Naive thymus-derived CD4-positive, alpha-beta T cell (primary cell): ENCODE results near the gene PAK4. TPM values are rescaled to one million over a fixed set of nuclear protein-coding genes. Genes with fewer than 3 reads are reported as not detected.

Experiments used
- ATAC-seq: fragments of 150-1000 bp; cut with Tn5 transposase; 2 replicates; pipeline ENCODE4 v1.10.0; 2021; ENCODE audit warnings: mild to moderate bottlenecking, moderate library complexity
- CTCF ChIA-PET: fragments of 350-600 bp; sonication (Branson Sonifier 250); formaldehyde crosslinking; loops from one replicate; lab custom pipeline; 2021; ENCODE audit warnings: antibody characterized with exemption; lab: Charles Lee
- POLR2A ChIA-PET: fragments of 350-600 bp; sonication (Branson Sonifier 250); formaldehyde crosslinking; loops from one replicate; lab custom pipeline; 2021; ENCODE audit warnings: antibody characterized with exemption, inconsistent platforms; lab: Charles Lee
- DNase-seq, 9 donors: peaks; one replicate each; pipeline versions ENCODE4 v3.0.0 to v3.0.0-alpha.2; 2020 to 2022; ENCODE audit warnings: mixed read lengths in 1 of 9
- H3K27ac ChIP-seq: one replicate; pipeline ENCODE4 v1.7.0; 2013; ENCODE audit warnings: mild to moderate bottlenecking, low read depth, low read length, moderate library complexity
- H3K27me3 ChIP-seq, 2 donors: one replicate each; pipeline ENCODE4 v1.7.0; 2013; ENCODE audit warnings: low read length in 2 of 2, mild to moderate bottlenecking in 2 of 2, moderate library complexity in 2 of 2; ENCODE audit not compliant: control insufficient read depth in 2 of 2, insufficient read depth in 2 of 2
- H3K36me3 ChIP-seq, 3 experiments: 1 replicate in 2 of 3; 2 replicates in 1 of 3; pipeline ENCODE4 v1.7.0; 2013; ENCODE audit warnings: low read length in 3 of 3, mild to moderate bottlenecking in 3 of 3, moderate library complexity in 1 of 3; ENCODE audit not compliant: insufficient read depth in 3 of 3, control insufficient read depth in 2 of 3
- H3K4me1 ChIP-seq, 2 donors: one replicate each; pipeline ENCODE4 v1.7.0; 2013; ENCODE audit warnings: low read length in 2 of 2, mild to moderate bottlenecking in 2 of 2, moderate library complexity in 1 of 2; ENCODE audit not compliant: control insufficient read depth in 2 of 2, insufficient read depth in 2 of 2
- H3K4me3 ChIP-seq: 2 replicates; pipeline ENCODE4 v1.7.0; 2013; ENCODE audit warnings: mild to moderate bottlenecking, low read length
- H3K9me3 ChIP-seq, 3 experiments: 1 replicate in 2 of 3; 2 replicates in 1 of 3; pipeline ENCODE4 v1.7.0; 2013; ENCODE audit warnings: low read length in 3 of 3; ENCODE audit not compliant: control insufficient read depth in 2 of 3
- H3K27ac Mint-ChIP-seq, 9 donors: one replicate each; pipeline ENCODE4 v1.8.0; 2020 to 2022; ENCODE audit warnings: mixed read lengths in 9 of 9, mild to moderate bottlenecking in 8 of 9, moderate library complexity in 5 of 9, inconsistent platforms in 2 of 9
- H3K27me3 Mint-ChIP-seq, 5 donors: one replicate each; pipeline ENCODE4 v1.8.0; 2021 to 2022; ENCODE audit warnings: mixed read lengths in 5 of 5, mild to moderate bottlenecking in 1 of 5
- H3K36me3 Mint-ChIP-seq, 5 donors: one replicate each; pipeline ENCODE4 v1.8.0; 2020 to 2022; ENCODE audit warnings: mixed read lengths in 5 of 5, mild to moderate bottlenecking in 3 of 5, inconsistent platforms in 1 of 5
- H3K4me1 Mint-ChIP-seq, 7 donors: one replicate each; pipeline ENCODE4 v1.8.0; 2020 to 2022; ENCODE audit warnings: mixed read lengths in 7 of 7, mild to moderate bottlenecking in 3 of 7, inconsistent platforms in 1 of 7
- H3K4me3 Mint-ChIP-seq, 10 donors: one replicate each; pipeline ENCODE4 v1.8.0; 2020 to 2022; ENCODE audit warnings: mild to moderate bottlenecking in 10 of 10, mixed read lengths in 10 of 10, moderate library complexity in 6 of 10, inconsistent platforms in 2 of 10
- H3K9me3 Mint-ChIP-seq, 11 donors: one replicate each; pipeline ENCODE4 v1.8.0; 2020 to 2022; ENCODE audit warnings: mixed read lengths in 11 of 11, mild to moderate bottlenecking in 4 of 11, inconsistent platforms in 1 of 11, moderate library complexity in 1 of 11
- intact Hi-C, 2 donors: fragments of 100-400 bp; cut with micrococcal nuclease; formaldehyde crosslinking; loops; one replicate each; pipeline ENCODE4 v1.15.1; 2023
- polyA plus RNA-seq, 2 donors: library from polyadenylated mRNA; unstranded; fragments of 300-500 nt; fragmentation: Illumina TruSeq; gene quantifications; one replicate each; pipeline ENCODE4 v1.2.3, GENCODE V29; 2021
- total RNA-seq, 6 experiments: library from RNA in 5 of 6; stranded (reverse) in 5 of 6; gene quantifications; 1 replicate in 5 of 6; 2 replicates in 1 of 6; pipeline ENCODE4 v1.2.3 and lab custom pipeline; 2021 to 2026

The PAK4 gene
- total and polyA plus RNA-seq, 7 experiments from 2014 or later: 1.0 to 17.5 (median 10.4) TPM

DNA sequence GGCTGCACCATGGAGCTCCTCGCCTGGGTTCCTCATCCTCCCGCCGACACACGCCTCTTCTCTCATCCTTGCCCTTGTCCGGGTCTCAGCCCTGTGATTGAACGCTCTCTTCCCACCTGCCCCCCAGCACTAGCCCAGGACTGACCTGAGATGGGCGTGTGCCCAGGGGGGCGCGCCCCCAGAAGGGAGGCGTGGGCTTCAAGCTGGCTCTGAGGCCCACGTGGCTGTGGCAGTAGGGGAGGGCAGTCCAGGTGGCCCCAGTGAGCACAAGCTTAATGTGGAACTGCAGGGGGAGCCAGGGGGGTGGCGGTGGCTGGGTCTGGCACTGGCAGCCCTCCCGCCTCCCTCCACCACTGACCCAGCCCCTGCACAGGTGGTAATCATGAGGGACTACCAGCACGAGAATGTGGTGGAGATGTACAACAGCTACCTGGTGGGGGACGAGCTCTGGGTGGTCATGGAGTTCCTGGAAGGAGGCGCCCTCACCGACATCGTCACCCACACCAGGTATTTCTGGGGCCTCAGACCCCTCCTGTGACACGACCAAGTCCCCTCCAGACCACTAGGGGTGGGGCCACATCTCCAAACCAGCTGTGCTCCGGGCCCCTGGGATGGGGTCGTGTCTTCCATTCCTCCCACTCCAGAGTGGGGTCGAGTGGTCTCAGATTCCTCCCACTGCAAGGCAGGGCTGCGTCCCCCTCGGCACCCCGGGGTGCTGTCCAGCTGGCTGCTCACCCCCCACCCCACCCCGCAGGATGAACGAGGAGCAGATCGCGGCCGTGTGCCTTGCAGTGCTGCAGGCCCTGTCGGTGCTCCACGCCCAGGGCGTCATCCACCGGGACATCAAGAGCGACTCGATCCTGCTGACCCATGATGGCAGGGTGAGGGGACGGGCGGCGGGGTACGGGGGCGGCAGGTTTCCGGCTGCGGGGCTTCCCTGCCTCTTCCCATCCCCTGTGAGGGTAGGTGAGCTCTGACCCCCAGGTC, 49.3 kb downstream of the PAK4 start:
- no peak overlapping the region for H3K4me3 Mint-ChIP-seq
- Histone ChIP-seq H3K36me3 (peaks cover 0 to 87% (median 0%) of the 10 kb centered on the region in 3 experiments), H3K4me3 (no peak overlapping the region), H3K4me1 (no peaks in the 10 kb centered on the region), H3K27me3 (no peaks in the 10 kb centered on the region), H3K27ac (no peak overlapping the region), H3K9me3 (no peaks in the 10 kb centered on the region)
- ChIA-PET POLR2A (no interaction called here), CTCF (no interaction called here)
- DNase-seq (no peak), ATAC-seq (no peak)
- intact Hi-C loops: no loop called here
- no peaks in the 10 kb centered on the region for H3K9me3 Mint-ChIP-seq
- H3K36me3 Mint-ChIP-seq: peaks cover 0 to 11% (median 3%) of the 10 kb centered on the region in 5 donors
- H3K4me1 Mint-ChIP-seq: peaks cover 0 to 2% (median 0%) of the 10 kb centered on the region in 7 donors
- no peak overlapping the region for H3K27ac Mint-ChIP-seq
- no peaks in the 10 kb centered on the region for H3K27me3 Mint-ChIP-seq

DNA sequence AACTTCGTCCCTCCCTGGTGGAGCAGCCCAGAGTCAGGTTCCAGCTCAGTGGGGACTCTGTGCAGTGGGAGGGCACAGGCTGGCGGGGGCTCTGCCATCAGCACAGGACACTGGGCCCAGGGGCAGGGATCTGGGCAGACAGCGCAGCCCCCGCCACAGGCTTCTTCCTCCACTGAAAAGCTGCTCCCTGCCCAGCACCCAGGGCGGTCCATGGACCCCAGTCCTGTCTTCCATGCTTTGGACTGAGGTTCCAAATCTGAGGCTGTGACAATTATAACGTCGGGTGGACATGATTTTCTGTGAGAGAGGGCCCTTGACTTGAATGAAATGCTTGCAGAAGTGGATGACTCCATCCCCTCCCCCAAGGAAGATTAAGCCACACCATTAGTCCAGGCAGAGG, 50.0 kb downstream of the PAK4 start:
- H3K27ac Mint-ChIP-seq: no peak overlapping the region
- no peaks in the 10 kb centered on the region for H3K27me3 Mint-ChIP-seq
- ChIA-PET POLR2A (no interaction called here), CTCF (no interaction called here)
- H3K9me3 Mint-ChIP-seq: no peaks in the 10 kb centered on the region
- no peak overlapping the region for H3K4me3 Mint-ChIP-seq
- ATAC-seq: no peak
- intact Hi-C loops: no loop called here
- no peaks in the 10 kb centered on the region for H3K4me1 Mint-ChIP-seq
- no peak for DNase-seq
- peaks cover 0 to 83% (median 0%) of the 10 kb centered on the region in 3 experiments for H3K36me3 ChIP-seq
- H3K9me3 ChIP-seq: no peaks in the 10 kb centered on the region
- no peaks in the 10 kb centered on the region for H3K4me1 ChIP-seq
- H3K27me3 ChIP-seq: no peaks in the 10 kb centered on the region
- H3K4me3 ChIP-seq: no peak overlapping the region
- no peak overlapping the region for H3K27ac ChIP-seq
- H3K36me3 Mint-ChIP-seq: peaks cover 0 to 11% (median 0%) of the 10 kb centered on the region in 5 donors

DNA sequence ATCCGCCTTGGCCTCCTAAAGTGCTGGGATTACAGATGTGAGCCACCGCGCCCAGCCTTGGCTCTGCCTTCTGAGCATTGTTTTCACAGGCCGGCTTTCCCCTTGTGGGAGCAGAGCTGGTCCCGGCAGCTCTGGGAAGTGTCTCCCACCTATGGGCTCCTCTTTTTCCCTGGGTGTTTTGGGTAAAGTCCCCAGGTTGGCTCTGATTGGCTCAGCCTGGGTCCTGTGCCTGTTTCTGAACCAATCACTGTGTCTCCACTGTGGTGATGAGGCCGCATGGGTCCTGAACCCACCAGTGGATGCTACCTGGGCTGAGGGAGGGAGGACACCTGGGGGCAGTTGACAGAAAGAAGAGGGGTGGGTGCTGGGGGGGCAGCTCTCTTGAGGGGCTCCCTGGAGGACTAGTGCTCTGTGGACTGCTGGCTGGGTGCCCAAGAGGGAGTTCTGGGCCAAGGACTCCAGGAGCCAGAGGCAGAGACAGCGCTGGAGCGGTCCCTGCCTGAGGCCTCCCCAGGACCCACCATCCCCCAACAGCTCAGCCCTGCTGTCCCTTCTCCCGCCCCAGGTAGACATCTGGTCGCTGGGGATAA, 51.6 kb downstream of the PAK4 start:
- H3K4me3 ChIP-seq: no peak overlapping the region
- DNase-seq (no peak), ATAC-seq (no peak)
- Mint-ChIP-seq H3K4me1 (peaks cover 0 to 2% (median 0%) of the 10 kb centered on the region in 7 donors), H3K27me3 (no peaks in the 10 kb centered on the region), H3K9me3 (no peaks in the 10 kb centered on the region), H3K36me3 (peaks cover 0 to 13% (median 0%) of the 10 kb centered on the region in 5 donors), H3K27ac (no peak overlapping the region), H3K4me3 (no peak overlapping the region)
- H3K27ac ChIP-seq: no peak overlapping the region
- peaks cover 0 to 67% (median 0%) of the 10 kb centered on the region in 3 experiments for H3K36me3 ChIP-seq
- ChIA-PET CTCF (no interaction called here), POLR2A (no interaction called here)
- H3K4me1 ChIP-seq: no peaks in the 10 kb centered on the region
- no peaks in the 10 kb centered on the region for H3K27me3 ChIP-seq
- intact Hi-C loops: no loop called here
- H3K9me3 ChIP-seq: no peaks in the 10 kb centered on the region

DNA sequence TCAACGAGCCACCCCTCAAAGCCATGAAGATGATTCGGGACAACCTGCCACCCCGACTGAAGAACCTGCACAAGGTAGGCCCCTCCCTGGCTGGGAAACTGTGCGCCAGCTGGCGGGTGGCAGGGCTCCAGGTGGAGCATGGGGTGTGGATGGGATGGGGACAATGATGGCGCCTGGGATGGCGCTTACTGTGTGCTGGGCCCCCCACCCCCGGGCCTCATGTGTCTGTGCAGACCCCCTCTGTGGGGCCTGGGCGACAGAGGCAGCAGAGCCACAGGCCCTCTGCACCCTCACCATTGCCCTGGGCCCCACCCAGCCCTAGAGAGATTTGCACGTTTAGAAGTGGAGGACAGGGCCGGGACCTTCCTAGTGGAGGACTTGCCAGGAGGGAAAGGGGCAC, 52.1 kb downstream of the PAK4 start:
- Histone ChIP-seq H3K4me3 (no peak overlapping the region), H3K9me3 (no peaks in the 10 kb centered on the region), H3K36me3 (peaks cover 0 to 62% (median 0%) of the 10 kb centered on the region in 3 experiments), H3K27ac (no peak overlapping the region), H3K27me3 (no peaks in the 10 kb centered on the region), H3K4me1 (no peaks in the 10 kb centered on the region)
- Mint-ChIP-seq H3K4me3 (no peak overlapping the region), H3K36me3 (peaks cover 0 to 14% (median 0%) of the 10 kb centered on the region in 5 donors), H3K27me3 (no peaks in the 10 kb centered on the region), H3K9me3 (no peaks in the 10 kb centered on the region), H3K27ac (no peak overlapping the region), H3K4me1 (peaks cover 0 to 4% (median 0%) of the 10 kb centered on the region in 7 donors)
- intact Hi-C loops: no loop called here
- POLR2A ChIA-PET: no interaction called here
- DNase-seq (no peak), ATAC-seq (no peak)
- CTCF ChIA-PET: no interaction called here

DNA sequence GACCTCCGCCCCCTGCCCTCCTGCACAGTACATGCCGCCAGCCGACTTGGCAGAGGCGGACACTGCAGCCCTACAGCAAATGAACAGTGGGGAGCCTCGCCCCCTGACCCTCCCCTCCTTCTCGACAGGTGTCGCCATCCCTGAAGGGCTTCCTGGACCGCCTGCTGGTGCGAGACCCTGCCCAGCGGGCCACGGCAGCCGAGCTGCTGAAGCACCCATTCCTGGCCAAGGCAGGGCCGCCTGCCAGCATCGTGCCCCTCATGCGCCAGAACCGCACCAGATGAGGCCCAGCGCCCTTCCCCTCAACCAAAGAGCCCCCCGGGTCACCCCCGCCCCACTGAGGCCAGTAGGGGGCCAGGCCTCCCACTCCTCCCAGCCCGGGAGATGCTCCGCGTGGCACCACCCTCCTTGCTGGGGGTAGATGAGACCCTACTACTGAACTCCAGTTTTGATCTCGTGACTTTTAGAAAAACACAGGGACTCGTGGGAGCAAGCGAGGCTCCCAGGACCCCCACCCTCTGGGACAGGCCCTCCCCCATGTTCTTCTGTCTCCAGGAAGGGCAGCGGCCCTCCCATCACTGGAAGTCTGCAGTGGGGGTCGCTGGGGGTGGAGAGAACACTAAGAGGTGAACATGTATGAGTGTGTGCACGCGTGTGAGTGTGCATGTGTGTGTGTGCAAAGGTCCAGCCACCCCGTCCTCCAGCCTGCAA, 52.9 kb downstream of the PAK4 start:
- no peaks in the 10 kb centered on the region for H3K9me3 Mint-ChIP-seq
- intact Hi-C loops: no loop called here
- no peak for ATAC-seq

DNA sequence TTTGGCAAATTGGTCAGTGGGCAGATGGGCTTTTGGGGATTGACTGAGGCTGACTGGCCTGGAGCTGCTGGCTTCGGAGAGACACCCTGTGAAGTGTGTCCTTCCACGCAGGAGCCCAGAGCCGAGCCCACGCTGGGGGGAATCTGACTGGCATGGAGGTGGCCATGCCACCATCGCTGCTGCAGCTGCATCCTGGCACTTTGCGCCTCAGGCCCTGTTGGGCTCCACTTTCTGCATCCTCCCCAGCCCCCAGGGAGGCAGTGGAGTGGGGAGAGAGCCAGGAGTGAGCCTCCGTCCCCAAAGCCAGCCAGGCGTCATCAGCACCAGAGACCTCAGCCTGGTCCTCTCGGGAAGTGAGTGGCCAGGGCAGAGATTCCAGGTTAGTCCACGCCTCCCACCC, 54.2 kb downstream of the PAK4 start:
- H3K9me3 Mint-ChIP-seq: no peaks in the 10 kb centered on the region
- no peak overlapping the region for H3K27ac ChIP-seq
- no peak overlapping the region for H3K4me3 Mint-ChIP-seq

More for the DNA sequence above, 52.9 kb downstream of the PAK4 start:
- H3K27me3 ChIP-seq: no peaks in the 10 kb centered on the region
- H3K27me3 Mint-ChIP-seq: no peaks in the 10 kb centered on the region
- no peak overlapping the region for H3K4me3 Mint-ChIP-seq
- no peak overlapping the region for H3K27ac ChIP-seq
- no peaks in the 10 kb centered on the region for H3K4me1 ChIP-seq
- CTCF ChIA-PET: no interaction called here
- H3K36me3 ChIP-seq: peaks cover 0 to 55% (median 0%) of the 10 kb centered on the region in 3 experiments
- H3K27ac Mint-ChIP-seq: peak overlapping the region in 1 of 9 donors; percentile 38
- no peak overlapping the region for H3K4me3 ChIP-seq
- H3K36me3 Mint-ChIP-seq: peaks cover 0 to 14% (median 0%) of the 10 kb centered on the region in 5 donors
- no peak for DNase-seq
- no peaks in the 10 kb centered on the region for H3K9me3 ChIP-seq
- H3K4me1 Mint-ChIP-seq: peaks cover 0 to 4% (median 0%) of the 10 kb centered on the region in 7 donors
- POLR2A ChIA-PET: no interaction called here

More for the DNA sequence above, 54.2 kb downstream of the PAK4 start:
- no peaks in the 10 kb centered on the region for H3K4me1 ChIP-seq
- Mint-ChIP-seq H3K36me3 (peaks cover 0 to 14% (median 0%) of the 10 kb centered on the region in 5 donors), H3K27ac (no peak overlapping the region), H3K27me3 (no peaks in the 10 kb centered on the region), H3K4me1 (peaks cover 0 to 4% (median 0%) of the 10 kb centered on the region in 7 donors)
- H3K4me3 ChIP-seq: no peak overlapping the region
- CTCF ChIA-PET: no interaction called here
- intact Hi-C loops: no loop called here
- H3K27me3 ChIP-seq: no peaks in the 10 kb centered on the region
- peaks cover 0 to 47% (median 0%) of the 10 kb centered on the region in 3 experiments for H3K36me3 ChIP-seq
- no peak for DNase-seq
- POLR2A ChIA-PET: no interaction called here
- H3K9me3 ChIP-seq: no peaks in the 10 kb centered on the region
- no peak for ATAC-seq
